Measurements from ENCODE around the gene RNF186. TPM values are rescaled to one million over a fixed set of nuclear protein-coding genes. Genes with fewer than 3 reads are reported as not detected.
A peak's percentile ranks its signal among the peaks of the same experiment; 100 is the strongest.

The RNF186 gene
- total and polyA plus RNA-seq, 2 donors (not counting 1 experiment from before 2014, with no cell fraction given), result not detected

DNA sequence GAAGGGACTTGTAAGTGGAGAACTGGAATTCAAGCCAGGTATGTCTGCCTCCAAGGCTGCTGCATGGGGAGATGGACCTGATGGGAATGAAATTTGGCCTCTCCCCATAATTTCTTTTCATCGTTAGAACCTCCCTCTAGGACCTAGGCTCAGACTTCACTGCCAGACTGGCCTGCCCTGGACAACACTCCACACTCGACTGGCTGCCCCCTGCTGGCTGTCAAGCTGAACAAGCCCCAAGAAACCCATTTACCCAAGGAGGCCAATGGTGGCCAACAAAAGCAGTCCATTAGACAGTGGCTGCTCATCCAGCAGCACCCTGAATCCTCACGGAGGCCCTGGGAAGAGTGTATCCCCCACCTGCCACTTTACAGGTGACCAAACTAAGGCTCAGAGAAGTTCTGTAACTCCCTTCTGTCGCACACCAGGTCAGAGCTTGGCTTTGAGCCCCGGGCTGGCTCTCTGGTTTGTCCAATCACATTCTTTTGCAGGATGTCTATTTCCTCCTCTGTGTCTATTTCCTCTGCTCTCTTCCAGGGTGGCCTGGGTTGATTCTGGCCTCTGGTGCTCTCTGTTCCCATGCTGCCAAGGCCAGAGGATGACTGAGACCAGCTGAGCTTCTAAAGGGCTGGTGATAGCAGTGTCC is 3.8 kb downstream of the RNF186 start:
- peaks cover 0 to 4% (median 0%) of the 10 kb centered on the region in 4 experiments for H3K27me3 ChIP-seq (replicated peaks in 1 of 4; ENCODE audit: control extremely low read depth in 1 of 4, control insufficient read depth in 3 of 4, insufficient read depth in 4 of 4, low read length in 3 of 4)
- TF ChIP-seq, protein P1, sequence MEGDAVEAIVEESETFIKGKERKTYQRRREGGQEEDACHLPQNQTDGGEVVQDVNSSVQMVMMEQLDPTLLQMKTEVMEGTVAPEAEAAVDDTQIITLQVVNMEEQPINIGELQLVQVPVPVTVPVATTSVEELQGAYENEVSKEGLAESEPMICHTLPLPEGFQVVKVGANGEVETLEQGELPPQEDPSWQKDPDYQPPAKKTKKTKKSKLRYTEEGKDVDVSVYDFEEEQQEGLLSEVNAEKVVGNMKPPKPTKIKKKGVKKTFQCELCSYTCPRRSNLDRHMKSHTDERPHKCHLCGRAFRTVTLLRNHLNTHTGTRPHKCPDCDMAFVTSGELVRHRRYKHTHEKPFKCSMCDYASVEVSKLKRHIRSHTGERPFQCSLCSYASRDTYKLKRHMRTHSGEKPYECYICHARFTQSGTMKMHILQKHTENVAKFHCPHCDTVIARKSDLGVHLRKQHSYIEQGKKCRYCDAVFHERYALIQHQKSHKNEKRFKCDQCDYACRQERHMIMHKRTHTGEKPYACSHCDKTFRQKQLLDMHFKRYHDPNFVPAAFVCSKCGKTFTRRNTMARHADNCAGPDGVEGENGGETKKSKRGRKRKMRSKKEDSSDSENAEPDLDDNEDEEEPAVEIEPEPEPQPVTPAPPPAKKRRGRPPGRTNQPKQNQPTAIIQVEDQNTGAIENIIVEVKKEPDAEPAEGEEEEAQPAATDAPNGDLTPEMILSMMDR (IDR thresholded peaks at IDR 0.05), result peak; percentile 53
- TF ChIP-seq EZH2 (IDR thresholded peaks at IDR 0.05; ENCODE audit: borderline replicate concordance, insufficient read depth, low read depth, low read length, poor library complexity, severe bottlenecking), result no peak
- no peak overlapping the region for H3K9ac ChIP-seq (ENCODE audit: low read length)
- no peaks in the 10 kb centered on the region for H3K9me3 Mint-ChIP-seq (ENCODE audit: insufficient read depth)
- H3K27me3 Mint-ChIP-seq, result peaks cover 34% of the 10 kb centered on the region
- DNase-seq (peak; percentile 24), ATAC-seq (ENCODE audit: low read depth) (no peak)
- H3K27ac ChIP-seq (ENCODE audit: low read length in 2 of 2), result no peak overlapping the region
- H3K4me3 ChIP-seq (ENCODE audit: control extremely low read depth in 1 of 5, extremely low read depth in 1 of 5, insufficient read depth in 1 of 5, low read depth in 2 of 5, low read length in 4 of 5), result no peak overlapping the region
- no peaks in the 10 kb centered on the region for H4K20me1 ChIP-seq (ENCODE audit: control insufficient read depth, insufficient read depth, low read length, poor library complexity, severe bottlenecking)
- no peaks in the 10 kb centered on the region for H3K4me1 Mint-ChIP-seq
- CTCF ChIA-PET, result interaction anchor here (2.0 kb wide), 1 partner anchor 49 kb away, joined by 5 read pairs; no protein-coding TSS in a partner anchor
- POLR2A ChIA-PET, result no interaction called here
- H3K27ac Mint-ChIP-seq, result peak overlapping the region; percentile 8
- 58% methylated on average over 5 of the region's 5 CpGs for WGBS (ENCODE audit: insufficient coverage)
- H3K4me1 ChIP-seq (ENCODE audit: control insufficient read depth in 2 of 2, insufficient read depth in 2 of 2, low read length in 2 of 2), result no peaks in the 10 kb centered on the region
- no peak overlapping the region for H3K4me2 ChIP-seq (replicated peaks; ENCODE audit: low read depth, low read length, poor library complexity, severe bottlenecking)
- intact Hi-C loops (cut with micrococcal nuclease), result loop anchor here (2.0 kb wide), 1 partner anchor 49 kb away; no protein-coding TSS in a partner anchor
- no peak overlapping the region for H3K4me3 Mint-ChIP-seq
- H3K36me3 ChIP-seq (replicated peaks in 1 of 2; ENCODE audit: control extremely low read depth in 1 of 2, control insufficient read depth in 1 of 2, extremely low read depth in 1 of 2, insufficient read depth in 2 of 2, low read length in 1 of 2), result no peaks in the 10 kb centered on the region
- no peaks in the 10 kb centered on the region for H3K79me2 ChIP-seq (ENCODE audit: control insufficient read depth, insufficient read depth, low read length)
- no peaks in the 10 kb centered on the region for H3K9me3 ChIP-seq (ENCODE audit: control extremely low read depth in 1 of 3, control insufficient read depth in 2 of 3, insufficient read depth in 1 of 3, low read length in 2 of 3)
- H2AFZ ChIP-seq (ENCODE audit: insufficient read depth, low read depth, low read length, poor library complexity, severe bottlenecking), result no peak overlapping the region

DNA sequence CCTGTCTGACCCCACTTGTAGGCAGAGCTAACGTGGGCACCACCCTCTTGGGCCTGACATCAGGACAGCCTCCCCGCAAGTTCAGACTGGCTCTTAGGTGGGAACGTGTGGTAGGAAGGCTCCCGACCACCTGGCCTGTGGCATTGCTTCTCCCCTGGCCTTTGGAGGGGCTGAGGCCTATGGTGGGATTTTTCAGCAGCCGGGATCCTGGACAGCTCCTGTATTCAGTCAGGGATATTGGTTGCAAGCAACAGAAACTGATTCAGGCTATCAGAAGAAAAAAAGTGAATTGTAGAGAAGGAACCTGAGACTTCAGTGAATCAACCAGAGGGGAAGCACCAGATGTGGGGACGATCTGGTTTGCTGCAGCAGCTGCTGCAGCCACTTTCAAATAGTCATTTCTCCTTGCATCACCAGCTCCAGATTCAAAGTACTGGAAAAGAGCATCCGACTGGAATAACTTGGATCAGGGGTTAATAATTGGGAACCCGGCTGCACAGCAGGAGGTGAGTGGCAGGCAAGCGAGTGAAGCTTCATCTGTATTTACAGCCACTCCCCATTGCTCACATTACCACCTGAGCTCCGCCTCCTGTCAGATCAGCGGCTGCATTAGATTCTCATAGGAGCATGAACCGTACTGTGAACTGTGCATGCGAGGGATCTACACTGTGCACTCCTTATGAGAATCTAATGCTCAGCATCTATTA is 5.9 kb downstream of the RNF186 start:
- Histone ChIP-seq H3K9me3 (ENCODE audit: control extremely low read depth in 1 of 3, control insufficient read depth in 2 of 3, insufficient read depth in 1 of 3, low read length in 2 of 3) (no peaks in the 10 kb centered on the region), H3K4me1 (ENCODE audit: control insufficient read depth in 2 of 2, insufficient read depth in 2 of 2, low read length in 2 of 2) (no peaks in the 10 kb centered on the region), H3K36me3 (replicated peaks in 1 of 2; ENCODE audit: control extremely low read depth in 1 of 2, control insufficient read depth in 1 of 2, extremely low read depth in 1 of 2, insufficient read depth in 2 of 2, low read length in 1 of 2) (no peaks in the 10 kb centered on the region), H3K27ac (ENCODE audit: low read length in 2 of 2) (no peak overlapping the region), H3K4me3 (ENCODE audit: control extremely low read depth in 1 of 5, extremely low read depth in 1 of 5, insufficient read depth in 1 of 5, low read depth in 2 of 5, low read length in 4 of 5) (no peak overlapping the region), H3K4me2 (replicated peaks; ENCODE audit: low read depth, low read length, poor library complexity, severe bottlenecking) (no peak overlapping the region), H4K20me1 (ENCODE audit: control insufficient read depth, insufficient read depth, low read length, poor library complexity, severe bottlenecking) (no peaks in the 10 kb centered on the region), H2AFZ (ENCODE audit: insufficient read depth, low read depth, low read length, poor library complexity, severe bottlenecking) (no peak overlapping the region), H3K27me3 (replicated peaks in 1 of 4; ENCODE audit: control extremely low read depth in 1 of 4, control insufficient read depth in 3 of 4, insufficient read depth in 4 of 4, low read length in 3 of 4) (peaks cover 0 to 4% (median 0%) of the 10 kb centered on the region in 4 experiments), H3K79me2 (ENCODE audit: control insufficient read depth, insufficient read depth, low read length) (no peaks in the 10 kb centered on the region), H3K9ac (ENCODE audit: low read length) (no peak overlapping the region)
- POLR2A ChIA-PET, result no interaction called here
- CTCF ChIA-PET, result interaction anchor here (1.0 kb wide), 1 partner anchor 48 kb away, joined by 3 read pairs; no protein-coding TSS in a partner anchor
- H3K27me3 Mint-ChIP-seq, result peaks cover 37% of the 10 kb centered on the region
- H3K9me3 Mint-ChIP-seq (ENCODE audit: insufficient read depth), result no peaks in the 10 kb centered on the region
- DNase-seq, result no peak
- TF ChIP-seq, protein P1 (IDR thresholded peaks at IDR 0.05), result no peak
- TF ChIP-seq EZH2 (IDR thresholded peaks at IDR 0.05; ENCODE audit: borderline replicate concordance, insufficient read depth, low read depth, low read length, poor library complexity, severe bottlenecking), result no peak
- no peak overlapping the region for H3K4me3 Mint-ChIP-seq
- intact Hi-C loops (cut with micrococcal nuclease), result no loop called here
- H3K4me1 Mint-ChIP-seq, result no peaks in the 10 kb centered on the region
- 91% methylated on average over 9 of the region's 13 CpGs for WGBS (ENCODE audit: insufficient coverage)
- no peak overlapping the region for H3K27ac Mint-ChIP-seq
- ATAC-seq (ENCODE audit: low read depth), result no peak
